A673 (cell line): ENCODE data around the gene FRRS1L.

Experiments
- CTCF ChIP-seq: fragments of 300-800, 200-600 bp; sonication (generic); conservative IDR thresholded peaks from 2 replicates; pipeline ENCODE4 v1.5.1; 2017; ENCODE audit warnings: low read depth, mild to moderate bottlenecking, antibody characterized with exemption, low read length, moderate library complexity, mixed read lengths
- EZH2 ChIP-seq: fragments of 200-600 bp; sonication (generic); IDR thresholded peaks from 2 replicates; pipeline ENCODE4 v1.6.1; 2017; ENCODE audit warnings: borderline replicate concordance, low read depth, mild to moderate bottlenecking, mixed read lengths, antibody characterized with exemption, low read length; ENCODE audit not compliant: poor library complexity, severe bottlenecking

GRCh38 chr9:109139851-109140250 is 27.2 kb downstream of the FRRS1L start:
- TF ChIP-seq CTCF (no peak), EZH2 (no peak)
